Astrocyte of the spinal cord (primary cell): Measurements from ENCODE around the gene NOS1AP.
A peak's percentile ranks its signal among the peaks of the same experiment; 100 is the strongest.

Source experiments
- DNase-seq: peaks from one replicate; pipeline ENCODE4 v3.0.0; 2011; ENCODE audit warnings: low read depth, low spot score
- H3K4me3 ChIP-seq: 2 replicates; pipeline ENCODE4 v1.5.1; 2011; ENCODE audit warnings: low read depth, mild to moderate bottlenecking, low read length, moderate library complexity
- CTCF ChIP-seq: IDR thresholded peaks from 2 replicates; pipeline ENCODE4 v1.5.1; 2012; ENCODE audit warnings: low read depth, mild to moderate bottlenecking, low read length, inconsistent platforms
- in situ Hi-C: cut with HindIII; loops from 2 replicates; pipeline ENCODE4 v1.10.0; 2017; ENCODE audit warnings: low sequenced_read_pairs

NOS1AP gene

GRCh38 chr1:162388615-162389014, 319.1 kb downstream of the NOS1AP start:
- no peak for DNase-seq
- in situ Hi-C loops, result no loop called here
- TF ChIP-seq CTCF, result no peak
- H3K4me3 ChIP-seq, result no peak overlapping the region

GRCh38 chr1:162389021-162389818, 319.7 kb downstream of the NOS1AP start:
- no peak overlapping the region for H3K4me3 ChIP-seq
- TF ChIP-seq CTCF, result no peak
- in situ Hi-C loops, result no loop called here
- peak; percentile 64 for DNase-seq

GRCh38 chr1:162389971-162390370, 320.5 kb downstream of the NOS1AP start:
- DNase-seq, result no peak
- no peak overlapping the region for H3K4me3 ChIP-seq
- in situ Hi-C loops, result no loop called here
- no peak for TF ChIP-seq CTCF

GRCh38 chr1:162390396-162391185, 321.1 kb downstream of the NOS1AP start:
- no peak for TF ChIP-seq CTCF
- no peak overlapping the region for H3K4me3 ChIP-seq
- in situ Hi-C loops, result no loop called here
- no peak for DNase-seq

- H3K4me3 ChIP-seq, result no peak overlapping the region
- peak; percentile 89 for TF ChIP-seq CTCF
- peak; percentile 55 for DNase-seq
- in situ Hi-C loops, result no loop called here
These were observed 322.5 kb downstream of the NOS1AP start for GRCh38 chr1:162391790-162392563.

GRCh38 chr1:162396201-162396906, 326.9 kb downstream of the NOS1AP start:
- no peak for DNase-seq
- in situ Hi-C loops, result no loop called here
- TF ChIP-seq CTCF, result no peak
- no peak overlapping the region for H3K4me3 ChIP-seq
